ENCODE data around the gene MPV17L.
"Not testable (repeated sequence)": the region's sequence is repeated elsewhere in the genome, so short reads cannot be mapped to it uniquely, and the experiment has no call there.

MPV17L gene

GRCh38 chr16:15395631-15396508, at the start of gene MPV17L:
Gene MPV17L, plus strand, starts transcription at chr16:15395754. Its CDS starts 144 bp downstream, at chr16:15395898.
- not testable (repeated sequence) for DNase-seq

- DNase-seq: not testable (repeated sequence)
These were observed 46.8 kb upstream of the MPV17L start for GRCh38 chr16:15348721-15349120.

- DNase-seq: not testable (repeated sequence)
These were observed 44.3 kb upstream of the MPV17L start for GRCh38 chr16:15351251-15351650.

DNA sequence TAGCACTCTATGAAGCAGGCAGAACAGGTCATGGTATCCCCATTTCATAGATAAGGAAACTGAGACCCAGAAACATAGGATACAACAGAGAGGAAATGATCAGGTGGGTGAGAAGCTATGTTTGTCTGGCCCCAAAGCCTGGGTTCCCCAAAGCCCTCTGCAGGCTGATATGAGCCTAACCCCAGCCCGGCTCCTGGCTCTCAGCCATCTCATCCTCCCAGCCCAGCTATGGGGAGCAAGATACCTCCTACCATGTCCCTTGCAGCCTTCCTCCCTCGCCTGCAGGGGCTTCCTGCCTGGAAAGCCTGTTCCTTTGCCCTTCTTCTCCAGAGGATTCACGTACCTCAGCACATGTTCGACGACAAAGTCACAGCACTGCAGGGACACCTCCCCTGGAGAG, 43.8 kb upstream of the MPV17L start:
- DNase-seq: not testable (repeated sequence)

- DNase-seq: not testable (repeated sequence)
These were observed 42.7 kb upstream of the MPV17L start for GRCh38 chr16:15352852-15353251.

GRCh38 chr16:15354846-15355245, 40.7 kb upstream of the MPV17L start:
- DNase-seq: not testable (repeated sequence)

GRCh38 chr16:15357495-15357894, 38.1 kb upstream of the MPV17L start:
- not testable (repeated sequence) for DNase-seq

DNA sequence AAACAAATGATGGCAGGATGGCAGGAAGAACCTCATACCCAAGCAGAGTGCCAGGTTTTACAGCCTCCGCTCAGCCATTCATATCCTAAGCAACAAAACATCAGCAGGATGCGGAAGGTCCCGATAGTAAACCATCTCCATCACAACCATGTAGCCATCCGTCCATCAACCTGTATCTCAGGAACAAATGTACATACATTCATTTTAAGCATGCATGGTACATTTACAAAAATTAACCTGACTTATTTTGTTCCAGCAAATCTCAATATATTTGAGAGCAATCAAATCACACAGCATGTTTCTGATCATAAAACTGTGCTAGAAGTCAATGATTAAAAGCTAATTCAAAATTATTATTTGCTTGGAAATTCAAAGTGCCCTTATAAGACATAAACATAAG, 17.4 kb upstream of the MPV17L start, which contains the start of gene NPIPA5:
Gene NPIPA5 (minus strand): TSS at position 101 of the 400 bp plus-strand sequence. CDS start 0 bp downstream, at position 101.
- not testable (repeated sequence) for DNase-seq

DNA sequence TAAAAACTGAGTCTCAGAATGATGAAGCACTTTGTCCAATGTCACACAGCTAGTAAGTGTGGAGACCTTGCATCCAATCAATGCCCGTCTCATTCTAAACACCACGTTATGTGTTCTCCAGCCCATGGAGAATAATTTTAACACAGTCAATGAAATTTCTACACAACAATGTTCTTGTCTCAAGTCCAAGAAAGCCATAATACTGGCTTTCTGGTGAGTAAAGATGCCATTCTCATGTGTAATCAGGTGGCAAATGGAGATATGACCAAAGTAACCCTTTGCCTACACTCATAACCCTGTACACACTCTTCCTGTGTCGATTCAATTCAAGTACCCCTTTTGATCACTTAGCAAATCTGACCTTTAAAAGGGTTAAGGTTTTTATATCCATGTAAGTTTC, 12.7 kb upstream of the MPV17L start:
- DNase-seq: not testable (repeated sequence)

DNA sequence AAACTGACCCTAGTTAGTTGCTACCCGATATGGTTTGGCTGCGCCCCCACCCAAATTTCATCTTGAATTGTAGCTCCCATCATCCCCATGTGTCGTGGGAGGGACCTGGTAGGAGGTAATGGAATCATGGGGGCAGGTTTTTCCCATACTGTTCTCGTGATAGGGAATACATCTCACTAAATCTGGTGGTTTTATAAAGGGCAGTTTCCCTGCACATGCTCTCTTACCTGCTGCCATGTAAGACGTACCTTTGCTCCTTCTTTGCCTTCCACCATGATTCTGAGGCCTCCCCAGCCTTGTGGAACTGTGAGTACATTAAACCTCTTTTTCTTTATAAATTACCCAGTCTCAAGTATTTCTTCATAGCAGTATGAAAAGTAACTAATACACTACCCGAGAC, 7.5 kb upstream of the MPV17L start:
- DNase-seq: not testable (repeated sequence)

DNA sequence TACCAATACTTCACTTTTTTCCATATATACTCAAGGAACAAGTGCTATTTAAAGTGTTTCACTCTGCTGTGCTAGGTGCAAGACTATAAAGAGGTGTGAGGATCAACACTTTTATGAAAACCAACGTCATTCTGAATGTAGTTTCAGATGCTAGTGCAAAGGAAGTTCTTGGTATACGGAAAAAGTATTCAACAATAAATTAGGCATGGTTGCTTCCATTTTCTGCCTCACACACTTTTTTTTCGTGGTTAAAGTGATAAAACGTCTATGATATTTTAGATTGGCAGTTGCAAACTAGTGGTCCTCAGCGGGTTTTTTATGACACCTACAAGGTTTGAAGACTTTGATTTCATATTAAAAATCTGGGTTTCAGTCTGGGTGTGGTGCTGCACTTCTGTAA, 5.6 kb upstream of the MPV17L start:
- not testable (repeated sequence) for DNase-seq

GRCh38 chr16:15393025-15393424, 2.5 kb upstream of the MPV17L start:
- DNase-seq: not testable (repeated sequence)

- DNase-seq: not testable (repeated sequence)
These were observed 915 bp downstream of the MPV17L start for GRCh38 chr16:15396509-15396829.

- DNase-seq: no peak
These were observed 1.5 kb downstream of the MPV17L start for GRCh38 chr16:15396948-15397594.

GRCh38 chr16:15398618-15399316, 3.2 kb downstream of the MPV17L start:
- no peak for DNase-seq

GRCh38 chr16:15399317-15399716, 3.8 kb downstream of the MPV17L start:
- no peak for DNase-seq

DNA sequence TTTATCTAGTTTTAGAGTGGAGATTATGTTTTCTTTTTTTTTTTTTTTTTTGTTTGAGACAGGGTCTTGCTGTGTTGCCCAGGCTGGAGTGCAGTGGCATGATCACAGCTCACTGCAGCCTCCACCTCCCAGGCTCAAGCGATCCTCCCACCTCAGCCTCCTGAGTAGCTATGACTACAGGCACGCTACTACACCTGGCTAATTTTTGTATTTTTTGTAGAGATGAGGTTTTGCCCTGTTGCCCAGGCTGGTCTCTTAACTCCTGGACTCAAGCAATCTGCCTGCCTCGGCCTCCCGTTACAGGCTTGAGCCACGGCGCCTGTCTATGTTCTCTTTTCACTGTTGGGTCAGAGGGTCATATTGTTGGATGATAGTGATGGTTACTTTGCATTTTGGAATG, 4.8 kb downstream of the MPV17L start:
- DNase-seq: not testable (repeated sequence)

DNA sequence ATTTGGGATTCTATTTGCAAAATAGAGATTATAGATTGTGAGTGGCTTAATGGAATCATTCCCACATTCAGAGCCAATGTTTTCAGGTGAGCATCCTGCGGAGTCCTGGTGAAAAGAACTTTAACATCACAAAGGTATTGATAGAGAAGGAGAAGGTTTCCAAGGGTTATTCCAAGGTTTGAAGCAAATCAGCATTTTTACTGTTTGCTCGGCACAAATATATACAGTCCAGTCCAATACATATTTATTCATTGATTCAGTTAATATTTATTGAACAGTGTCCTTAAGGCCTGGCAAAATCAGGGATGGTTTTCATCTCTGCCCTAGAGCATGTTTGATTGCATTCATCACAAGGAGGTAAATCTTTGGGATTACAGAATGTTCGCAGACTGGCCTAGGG, 6.4 kb downstream of the MPV17L start:
- no peak for DNase-seq

GRCh38 chr16:15403392-15403995, 7.9 kb downstream of the MPV17L start:
- DNase-seq: no peak

GRCh38 chr16:15404091-15404490, 8.5 kb downstream of the MPV17L start:
- DNase-seq: not testable (repeated sequence)

GRCh38 chr16:15404792-15405191, 9.2 kb downstream of the MPV17L start:
- no peak for DNase-seq

DNA sequence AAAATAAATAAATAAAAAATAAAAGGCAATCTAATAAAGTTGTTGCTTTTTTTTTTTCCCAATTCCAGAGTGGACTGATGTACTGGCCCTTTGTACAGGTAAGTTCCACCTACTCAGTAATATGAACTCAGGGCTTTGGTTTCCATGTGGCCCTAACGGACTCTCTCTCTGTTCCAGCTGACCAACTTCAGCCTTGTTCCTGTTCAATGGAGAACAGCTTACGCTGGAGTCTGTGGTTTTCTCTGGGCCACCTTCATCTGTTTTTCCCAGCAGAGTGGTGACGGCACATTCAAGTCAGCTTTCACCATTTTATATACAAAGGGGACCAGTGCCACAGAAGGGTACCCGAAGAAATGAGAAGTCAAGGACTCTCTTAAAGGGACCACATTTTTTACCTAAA, 12.2 kb downstream of the MPV17L start:
- not testable (repeated sequence) for DNase-seq

GRCh38 chr16:15409476-15409875, 13.9 kb downstream of the MPV17L start:
- not testable (repeated sequence) for DNase-seq

Measured in GOT3 (cell line).